ENCODE data around the gene SMPD3. TPM values are rescaled to one million over a fixed set of nuclear protein-coding genes. Genes with fewer than 3 reads are reported as not detected.

The SMPD3 gene
- total and polyA plus RNA-seq, 2 of the 4 experiments (the other 2 are of a cell fraction), result not detected

GRCh38 chr16:68400083-68400923, 48.0 kb downstream of the SMPD3 start (continued):
- TF ChIP-seq ELK1 (IDR thresholded peaks at IDR 0.05; ENCODE audit: borderline replicate concordance, low read depth, low read length), result no peak

- Histone ChIP-seq H3K9ac (ENCODE audit: low read depth, low read length) (no peak overlapping the region), H3K9me3 (ENCODE audit: control insufficient read depth, insufficient read depth, low read length) (no peaks in the 10 kb centered on the region), H2AK9ac (replicated peaks; ENCODE audit: low read depth, low read length, poor library complexity) (no peak overlapping the region), H3K27ac (ENCODE audit: insufficient read depth, low read length) (no peak overlapping the region), H3K4ac (ENCODE audit: low read depth, low read length) (no peak overlapping the region), H4K8ac (ENCODE audit: low read depth in 2 of 2, low read length in 2 of 2) (no peak overlapping the region), H3K4me3 (ENCODE audit: insufficient read depth, low read depth, low read length) (no peak overlapping the region), H2AK5ac (ENCODE audit: low read depth, low read length) (no peak overlapping the region), H4K20me1 (ENCODE audit: insufficient read depth, low read length) (peaks cover 4% of the 10 kb centered on the region; the same call in 1 of the 2 replicates), H3K23ac (ENCODE audit: low read depth, low read length) (no peak overlapping the region), H3K9me1 (ENCODE audit: insufficient read depth, low read length) (peaks cover 13% of the 10 kb centered on the region), H2BK15ac (ENCODE audit: low read depth, low read length) (no peak overlapping the region), H4K5ac (ENCODE audit: low read depth, low read length) (no peak overlapping the region), H3K79me1 (ENCODE audit: low read depth in 1 of 2, low read length in 2 of 2) (no peaks in the 10 kb centered on the region), H2BK5ac (ENCODE audit: low read depth, low read length, poor library complexity, severe bottlenecking) (no peak overlapping the region), H3K56ac (ENCODE audit: extremely low read depth, insufficient read depth, low read length) (no peak overlapping the region), H3K36me3 (ENCODE audit: control insufficient read depth, insufficient read depth, low read length) (no peaks in the 10 kb centered on the region), H3K4me2 (ENCODE audit: low read depth, low read length) (no peak overlapping the region), H3K27me3 (ENCODE audit: control insufficient read depth, insufficient read depth, low read length) (peaks cover 15% of the 10 kb centered on the region; the same call in 1 of the 2 replicates), H3K14ac (replicated peaks; ENCODE audit: low read depth, low read length) (no peak overlapping the region), H2AFZ (replicated peaks; ENCODE audit: low read length, poor library complexity) (no peak overlapping the region), H4K91ac (ENCODE audit: insufficient read depth, low read depth, low read length) (no peak overlapping the region), H2BK120ac (ENCODE audit: low read depth, low read length) (no peak overlapping the region), H3K18ac (ENCODE audit: low read depth, low read length) (no peak overlapping the region), H2BK20ac (ENCODE audit: low read depth, low read length) (no peak overlapping the region), H3K4me1 (ENCODE audit: control insufficient read depth, insufficient read depth, low read length) (peaks cover 7% of the 10 kb centered on the region; the same call in 1 of the 2 replicates)
- DNase-seq, result peak; percentile 2
- WGBS, 2 experiments (ENCODE audit: extremely low coverage in 2 of 2, insufficient read length in 1 of 2), result no CpG with 5 or more reads among the region's 3 CpGs
- no TSS peak for BruUV-seq (replicated peaks)
- dilution Hi-C loops (cut with HindIII; ENCODE audit: low sequenced_read_pairs, unreplicated experiment) (no loop called here), in situ Hi-C loops (cut with MboI; ENCODE audit: low sequenced_read_pairs) (loop anchor here (5.0 kb wide), 1 partner anchor 113 kb away; no protein-coding TSS in a partner anchor), intact Hi-C loops (cut with micrococcal nuclease) (no loop called here)
- POLR2A ChIA-PET (ENCODE audit: unreplicated experiment), result no interaction called here
- CTCF ChIA-PET, result no interaction called here
- no peak for ATAC-seq (ENCODE audit: low read depth)
- no peak for TF ChIP-seq ELK1 (IDR thresholded peaks at IDR 0.05; ENCODE audit: borderline replicate concordance, low read depth, low read length)
- TF ChIP-seq FOS (IDR thresholded peaks at IDR 0.05; ENCODE audit: low read depth, low read length), result no peak
- TF ChIP-seq RCOR1 (IDR thresholded peaks at IDR 0.05; ENCODE audit: insufficient replicate concordance, low read length), result no peak
- no peak for TF ChIP-seq CEBPB (IDR thresholded peaks at IDR 0.05; ENCODE audit: low read depth, low read length)
- no peak for TF ChIP-seq RAD21 (IDR thresholded peaks at IDR 0.05; ENCODE audit: low read length)
- no peak for TF ChIP-seq MAZ (IDR thresholded peaks at IDR 0.05; ENCODE audit: borderline replicate concordance, low read depth, low read length)
- no peak for TF ChIP-seq NFE2L2 (IDR thresholded peaks at IDR 0.05; ENCODE audit: low read depth, low read length)
- no peak for TF ChIP-seq POLR2A (IDR thresholded peaks at IDR 0.05; ENCODE audit: low read depth, low read length)
- TF ChIP-seq SMC3 (IDR thresholded peaks at IDR 0.05; ENCODE audit: low read depth, low read length), result no peak
- no peak for TF ChIP-seq MAFK (IDR thresholded peaks at IDR 0.05; ENCODE audit: low read depth, low read length)
- TF ChIP-seq CTCF (conservative IDR thresholded peaks at IDR 0.05; ENCODE audit: low read depth, low read length), result no peak
- TF ChIP-seq RFX5 (IDR thresholded peaks at IDR 0.05; ENCODE audit: low read depth, low read length), result no peak
These were observed 48.9 kb downstream of the SMPD3 start for GRCh38 chr16:68399456-68399855.

All from IMR-90 (cell line).